Iris pigment epithelial cell (primary cell): ENCODE results near the gene SLC40A1.

Experiments used
- DNase-seq: peaks from one replicate; pipeline ENCODE4 v3.0.0-alpha.2; 2011; ENCODE audit warnings: low read depth

SLC40A1 gene

GRCh38 chr2:189569295-189569910, 11.2 kb downstream of the SLC40A1 start:
- DNase-seq: peak; percentile 78

- no peak for DNase-seq
These were observed 14.5 kb downstream of the SLC40A1 start for GRCh38 chr2:189566046-189566445.

- no peak for DNase-seq
These were observed 19.1 kb downstream of the SLC40A1 start for GRCh38 chr2:189561371-189562038.

- no peak for DNase-seq
These were observed 20.4 kb downstream of the SLC40A1 start for GRCh38 chr2:189560273-189560586.

GRCh38 chr2:189559579-189560272, 20.9 kb downstream of the SLC40A1 start:
- no peak for DNase-seq

GRCh38 chr2:189558516-189559272, 21.9 kb downstream of the SLC40A1 start:
- DNase-seq: no peak

GRCh38 chr2:189557373-189557772, 23.2 kb downstream of the SLC40A1 start:
- no peak for DNase-seq

GRCh38 chr2:189556526-189556925, 24.1 kb downstream of the SLC40A1 start:
- no peak for DNase-seq

GRCh38 chr2:189555232-189555631, 25.4 kb downstream of the SLC40A1 start:
- DNase-seq: peak; percentile 88

- DNase-seq: no peak
These were observed 27.0 kb downstream of the SLC40A1 start for GRCh38 chr2:189553504-189554088.

GRCh38 chr2:189552991-189553404, 27.6 kb downstream of the SLC40A1 start:
- peak; percentile 31 for DNase-seq

GRCh38 chr2:189552334-189552990, 28.1 kb downstream of the SLC40A1 start:
- peak; percentile 67 for DNase-seq

- DNase-seq: no peak
These were observed 28.8 kb downstream of the SLC40A1 start for GRCh38 chr2:189551808-189552207.

- peak; percentile 56 for DNase-seq
These were observed 31.1 kb downstream of the SLC40A1 start for GRCh38 chr2:189549449-189549832.

- DNase-seq: peak; percentile 54
These were observed 31.7 kb downstream of the SLC40A1 start for GRCh38 chr2:189548666-189549448.

- DNase-seq: no peak
These were observed 35.2 kb downstream of the SLC40A1 start for GRCh38 chr2:189545418-189545817.

GRCh38 chr2:189544318-189545042, 36.1 kb downstream of the SLC40A1 start:
- DNase-seq: no peak

GRCh38 chr2:189543367-189543766, 37.2 kb downstream of the SLC40A1 start:
- no peak for DNase-seq

GRCh38 chr2:189542145-189542882, 38.3 kb downstream of the SLC40A1 start:
- no peak for DNase-seq

GRCh38 chr2:189541591-189541990, 39.0 kb downstream of the SLC40A1 start:
- no peak for DNase-seq
